ENCODE results near the gene SERINC2.
"Not testable (repeated sequence)": the region's sequence is repeated elsewhere in the genome, so short reads cannot be mapped to it uniquely, and the experiment has no call there.

The SERINC2 gene

DNA sequence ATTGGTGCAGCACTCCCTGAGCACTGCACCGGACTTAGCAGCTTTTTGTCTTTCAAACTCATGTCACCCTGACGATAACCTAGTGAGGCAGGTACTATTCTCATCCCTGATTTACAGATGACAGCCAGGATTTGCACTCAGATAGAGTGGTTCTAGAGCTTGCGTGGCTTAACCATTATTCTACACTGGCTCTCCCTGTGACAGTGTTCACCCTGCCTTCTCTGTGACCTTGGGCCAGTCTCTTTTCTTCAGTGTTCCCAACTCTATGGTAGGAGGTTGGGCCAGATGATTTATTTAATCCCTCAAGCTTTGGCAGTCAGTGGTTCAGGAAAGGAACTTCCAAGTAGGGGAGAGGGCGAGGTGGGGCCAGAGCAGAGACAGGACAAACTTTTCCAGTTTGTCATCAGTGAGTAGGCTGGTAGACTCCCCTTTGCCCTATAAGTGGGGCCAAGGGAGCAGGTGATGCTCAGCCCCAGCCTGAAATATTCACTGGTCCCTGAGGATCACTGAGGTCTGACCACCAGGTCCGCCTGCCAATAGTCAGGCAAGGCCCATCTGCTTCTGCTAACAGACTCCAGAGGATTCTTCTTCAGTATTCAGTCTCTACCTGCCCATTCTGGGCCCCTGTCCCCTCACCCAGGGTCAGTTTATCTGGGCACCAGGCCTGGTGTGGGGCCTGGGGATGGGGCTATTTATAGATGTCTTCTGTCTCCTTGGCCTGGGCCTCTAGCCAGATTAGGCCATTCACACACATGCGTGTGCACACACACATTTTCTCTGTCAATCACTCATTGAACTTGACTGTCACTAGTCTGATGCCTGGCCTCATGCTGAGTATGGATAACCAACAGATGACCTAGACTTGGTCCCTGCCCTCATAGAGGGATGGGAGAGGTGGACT lies 31.4 kb upstream of the SERINC2 start:
- no peak overlapping the region for H3K27ac ChIP-seq

DNA sequence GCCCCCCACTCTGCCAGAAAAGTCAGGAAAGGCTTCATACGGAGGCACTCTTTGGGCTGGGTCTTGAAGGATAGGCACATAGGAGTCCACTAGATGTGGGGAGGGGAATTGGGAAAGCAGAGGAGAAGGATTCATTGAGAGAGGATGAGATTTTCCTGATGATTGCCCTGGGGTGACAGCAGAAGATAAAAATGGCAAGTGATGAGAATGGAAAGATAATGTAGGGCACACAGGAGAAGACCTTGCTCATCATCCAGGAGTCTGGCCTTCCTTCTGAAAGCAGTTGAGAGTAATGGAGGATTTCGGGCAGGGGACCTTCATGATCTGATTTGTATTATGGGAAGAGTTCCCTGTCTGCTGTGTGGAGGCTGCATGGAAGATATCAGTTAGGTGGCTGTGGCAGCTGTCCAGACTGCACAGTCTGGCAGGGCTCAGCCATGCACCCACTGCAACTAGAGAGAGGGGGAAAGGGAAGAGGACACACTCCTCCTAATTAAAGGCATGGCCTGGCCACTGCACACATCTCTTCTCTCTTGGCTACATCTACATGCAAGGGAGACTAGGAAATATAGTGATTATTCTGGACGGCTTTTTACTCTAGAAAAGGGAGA lies 30.5 kb upstream of the SERINC2 start:
- H3K27ac ChIP-seq, result no peak overlapping the region
- no peak overlapping the region for H3K4me3 ChIP-seq

More for the DNA sequence above, 31.4 kb upstream of the SERINC2 start:
- H3K4me3 ChIP-seq, result no peak overlapping the region

DNA sequence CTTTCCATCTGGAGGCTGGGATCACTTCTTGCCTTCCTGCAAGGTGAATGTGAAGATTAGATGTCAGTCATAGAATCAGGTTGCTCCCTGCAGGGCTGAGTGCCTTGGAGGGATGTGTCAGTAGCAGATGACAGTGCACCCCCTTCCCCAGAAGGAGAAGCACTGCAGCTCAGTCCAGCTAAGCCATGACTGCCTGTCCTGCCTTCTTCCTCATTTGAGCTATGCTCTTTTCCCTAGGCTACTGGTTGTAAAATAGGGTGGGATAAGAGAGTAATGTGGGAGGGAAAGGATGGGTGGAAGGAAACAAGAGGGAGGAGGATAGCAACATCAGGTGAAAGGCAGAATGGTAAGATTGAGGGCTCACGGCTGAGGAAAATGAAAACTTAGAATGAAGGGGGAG lies 29.0 kb upstream of the SERINC2 start:
- no peak overlapping the region for H3K27ac ChIP-seq
- no peak overlapping the region for H3K4me3 ChIP-seq

DNA sequence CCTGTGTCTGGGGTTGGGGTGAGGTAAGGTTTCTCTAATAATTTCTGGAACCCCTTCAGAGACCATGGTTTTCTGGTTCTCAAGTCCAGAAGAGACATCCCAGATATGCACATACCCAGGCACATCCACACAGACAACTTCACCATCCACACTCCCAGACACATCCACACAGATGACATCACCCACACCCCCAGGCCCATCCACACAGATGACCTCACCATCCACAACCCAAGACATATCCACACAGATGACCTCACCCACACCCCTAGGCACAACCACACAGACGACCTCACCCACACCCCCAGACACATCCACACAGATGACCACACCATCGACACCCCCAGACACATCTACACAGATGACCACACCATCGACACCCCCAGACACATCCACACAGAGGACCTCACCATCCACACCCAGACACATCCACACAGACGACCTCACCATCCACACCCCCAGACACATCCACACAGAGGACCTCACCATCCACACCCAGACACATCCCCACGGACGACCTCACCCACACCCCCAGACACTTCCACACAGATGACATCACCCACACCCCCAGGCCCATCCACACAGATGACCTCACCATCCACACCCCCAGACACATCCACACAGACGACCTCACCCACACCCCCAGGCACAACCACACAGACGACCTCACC lies 26.3 kb upstream of the SERINC2 start:
- H3K4me3 ChIP-seq, H3K27ac ChIP-seq: not testable (repeated sequence)

DNA sequence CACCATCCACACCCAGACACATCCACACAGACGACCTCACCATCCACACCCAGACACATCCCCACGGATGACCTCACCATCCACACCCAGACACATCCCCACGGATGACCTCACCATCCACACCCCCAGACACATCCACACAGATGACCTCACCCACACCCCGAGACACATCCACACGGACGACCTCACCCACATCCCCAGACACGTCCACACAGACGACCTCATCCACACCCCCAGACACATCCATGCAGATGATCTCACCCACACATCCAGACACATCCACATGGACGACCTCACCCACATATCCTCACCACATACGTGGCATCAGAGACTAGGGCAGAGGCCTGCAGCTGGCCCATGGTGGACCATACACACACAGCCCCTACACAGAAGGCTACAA lies 25.4 kb upstream of the SERINC2 start:
- Histone ChIP-seq H3K4me3 (no peak overlapping the region), H3K27ac (no peak overlapping the region)

DNA sequence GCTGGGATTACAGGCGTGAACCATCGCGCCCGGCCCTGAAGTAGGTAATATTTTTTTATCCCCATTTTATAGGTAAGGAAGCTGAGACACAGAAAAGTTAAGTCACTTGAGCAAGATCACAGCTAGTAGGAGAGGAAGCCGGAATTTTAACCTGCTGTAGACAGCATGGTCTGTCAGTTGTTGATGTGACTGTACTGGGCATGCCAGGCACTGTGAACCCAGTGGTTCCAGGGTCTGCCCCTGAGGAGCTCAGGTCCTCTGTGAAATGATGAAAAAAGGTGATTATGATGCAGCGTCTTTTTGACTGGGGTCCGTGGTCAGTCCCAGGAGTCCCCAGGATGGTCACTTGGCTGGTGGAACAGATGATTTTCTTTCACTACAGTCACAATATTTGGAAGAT lies 23.4 kb upstream of the SERINC2 start:
- Histone ChIP-seq H3K27ac (no peak overlapping the region), H3K4me3 (no peak overlapping the region)

DNA sequence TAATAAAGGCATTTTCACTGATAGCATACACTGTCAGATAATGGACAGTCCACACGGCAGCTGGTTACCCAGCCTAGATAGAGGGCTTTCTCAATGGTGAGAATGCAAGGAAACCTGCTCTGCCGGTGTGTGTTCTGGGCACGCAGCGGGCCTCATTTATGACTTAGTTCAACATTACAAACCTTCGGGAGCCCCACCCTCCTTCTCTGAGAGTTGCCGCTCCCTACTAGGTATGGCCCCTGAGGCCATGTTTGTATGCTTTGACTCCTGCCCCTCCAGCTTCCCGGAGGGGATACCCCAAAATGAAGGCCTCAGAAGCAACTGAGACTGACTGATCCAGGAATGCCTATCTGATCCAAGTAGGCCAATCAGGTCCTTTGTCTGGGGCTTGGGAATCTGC lies 22.9 kb upstream of the SERINC2 start:
- no peak overlapping the region for H3K4me3 ChIP-seq
- H3K27ac ChIP-seq, result no peak overlapping the region

DNA sequence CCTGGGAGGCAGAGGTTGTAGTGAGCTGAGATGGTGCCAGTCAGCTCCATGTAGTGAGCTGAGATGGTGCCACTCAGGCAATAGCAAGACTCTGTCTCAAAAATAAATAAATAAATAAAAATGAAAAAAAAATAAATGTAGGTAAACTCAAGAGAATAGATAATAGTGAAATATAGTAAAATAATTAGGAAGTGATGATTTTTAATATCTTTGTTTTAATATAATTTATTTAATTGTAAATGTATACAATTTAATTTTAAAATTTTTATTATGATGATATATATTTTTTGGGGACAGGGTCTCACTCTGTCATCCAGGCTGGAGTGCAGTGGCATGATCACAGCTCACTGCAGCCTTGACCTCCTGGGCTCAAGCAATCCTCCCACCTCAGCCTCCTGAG lies 19.6 kb upstream of the SERINC2 start:
- no peak overlapping the region for H3K27ac ChIP-seq
- H3K4me3 ChIP-seq, result no peak overlapping the region

DNA sequence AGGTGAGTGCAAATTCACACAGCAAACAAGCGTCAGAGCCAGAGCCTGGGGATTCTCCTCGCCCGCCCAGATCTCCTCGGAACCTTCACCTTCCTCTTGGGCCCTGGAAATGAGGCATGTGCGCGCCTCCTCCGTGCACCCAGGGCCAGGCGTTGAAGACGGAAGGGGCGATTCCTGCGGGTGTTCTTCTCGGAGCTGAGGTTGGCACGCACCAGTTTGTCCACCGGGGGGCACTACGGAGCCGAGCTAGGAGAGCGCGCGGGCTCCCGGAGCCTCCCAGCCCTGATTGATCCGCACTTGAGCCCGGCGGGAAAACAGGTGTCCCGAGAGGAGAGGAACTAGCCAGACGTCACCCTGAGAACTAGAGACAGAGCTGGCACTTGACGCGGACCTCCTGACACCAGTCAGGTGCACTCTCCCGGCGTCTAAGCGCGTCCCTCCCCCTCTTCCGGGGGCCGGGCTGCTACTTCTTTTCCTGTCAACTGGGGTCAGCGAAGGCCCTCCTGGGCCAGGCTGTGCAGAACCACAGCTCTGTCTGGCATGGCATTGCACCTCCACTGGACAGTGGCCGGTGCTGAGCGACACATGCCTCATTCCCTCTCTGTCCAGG lies 18.3 kb upstream of the SERINC2 start:
- Histone ChIP-seq H3K4me3 (peak overlapping the region in 5 of 7 experiments; percentile 1 to 33 (median 15)), H3K27ac (no peak overlapping the region)

DNA sequence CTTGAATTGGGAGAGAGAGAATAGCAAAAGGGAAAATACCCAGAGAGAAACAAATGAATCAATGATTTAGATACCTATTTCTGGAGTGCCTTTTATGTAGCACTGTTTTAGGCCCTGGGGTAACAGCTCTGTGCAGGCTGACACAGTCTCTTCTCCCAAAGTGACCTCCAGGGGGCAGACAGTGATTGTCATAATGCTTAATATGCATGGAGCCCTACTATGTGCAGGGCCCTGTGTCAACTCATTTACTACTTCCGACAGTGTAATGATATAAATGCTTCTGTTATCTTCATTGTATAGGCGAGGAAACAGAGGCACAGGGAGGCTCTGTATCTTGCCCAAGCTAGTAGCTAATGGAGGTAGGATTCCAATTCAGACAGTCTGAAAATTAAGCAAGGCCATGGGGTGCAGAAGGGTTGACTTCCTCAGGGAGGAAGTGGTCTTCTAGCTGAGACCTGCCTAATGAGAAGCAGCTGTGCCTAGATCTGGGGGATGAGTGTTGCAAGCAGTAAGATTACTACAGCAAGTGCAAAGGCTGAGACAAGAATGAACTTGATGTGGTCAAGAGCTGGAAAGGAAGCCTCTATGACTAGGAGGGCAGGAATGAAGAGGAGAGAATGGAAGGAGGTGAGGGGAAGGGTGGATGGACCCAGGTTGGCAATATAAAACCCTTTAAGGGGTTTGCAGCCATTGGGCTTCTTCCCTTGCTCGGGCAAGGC lies 16.2 kb upstream of the SERINC2 start:
- Histone ChIP-seq H3K27ac (no peak overlapping the region), H3K4me3 (no peak overlapping the region)

DNA sequence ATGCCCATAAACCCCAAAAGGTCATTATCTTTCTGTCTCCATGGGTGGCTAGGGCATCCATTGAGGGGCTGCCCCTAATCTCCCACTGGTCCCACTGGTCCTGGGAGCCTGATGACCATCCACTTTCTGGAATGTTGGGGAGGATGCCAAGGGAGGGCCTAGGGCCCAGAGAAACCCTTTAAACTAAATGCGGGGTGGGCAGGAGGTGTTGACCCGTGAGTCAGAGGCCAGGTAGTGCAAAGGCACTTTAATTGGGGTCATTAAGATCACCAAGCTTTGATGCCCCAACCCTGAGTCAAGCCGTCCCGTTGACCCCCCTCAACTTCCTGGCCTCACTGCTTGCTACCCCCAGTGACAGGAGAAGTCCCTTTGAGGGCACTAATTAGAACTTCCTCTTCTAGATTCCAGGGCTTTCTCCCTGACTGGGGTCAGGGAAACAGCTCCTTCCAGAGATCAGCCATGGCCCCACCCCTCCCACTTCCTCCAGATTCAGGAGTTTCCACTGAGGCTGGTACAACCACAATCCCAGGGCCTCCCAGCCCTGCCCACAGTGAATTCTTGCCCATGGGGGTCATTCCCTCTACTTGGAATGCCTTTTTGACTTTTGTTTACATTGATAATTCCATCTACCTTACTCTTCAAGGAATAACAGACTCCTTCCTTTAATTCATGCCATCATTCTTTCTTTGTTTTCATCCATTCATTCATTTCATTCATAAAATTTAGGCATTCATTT lies 15.5 kb upstream of the SERINC2 start:
- Histone ChIP-seq H3K4me3 (no peak overlapping the region), H3K27ac (no peak overlapping the region)

DNA sequence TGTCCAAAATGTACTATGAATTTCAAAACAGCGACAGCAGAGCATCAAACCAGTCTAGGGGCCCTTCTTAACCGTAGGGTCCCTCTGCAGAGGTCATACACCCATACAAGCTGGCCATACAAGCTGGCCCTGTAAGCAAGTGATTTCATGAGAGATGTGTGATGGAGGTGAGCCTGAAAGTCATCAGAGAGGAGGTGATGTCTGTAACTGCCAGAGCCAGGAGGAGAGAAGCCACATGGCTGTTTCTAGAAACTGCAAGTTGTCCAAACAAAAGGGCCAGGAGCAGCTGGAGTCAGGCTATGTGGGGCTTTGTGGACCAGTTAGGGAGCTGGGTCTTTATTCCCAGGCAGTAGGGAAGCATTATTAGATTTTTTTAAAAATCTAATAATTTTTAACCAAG lies 14.8 kb upstream of the SERINC2 start:
- H3K27ac ChIP-seq, result no peak overlapping the region
- H3K4me3 ChIP-seq, result no peak overlapping the region

DNA sequence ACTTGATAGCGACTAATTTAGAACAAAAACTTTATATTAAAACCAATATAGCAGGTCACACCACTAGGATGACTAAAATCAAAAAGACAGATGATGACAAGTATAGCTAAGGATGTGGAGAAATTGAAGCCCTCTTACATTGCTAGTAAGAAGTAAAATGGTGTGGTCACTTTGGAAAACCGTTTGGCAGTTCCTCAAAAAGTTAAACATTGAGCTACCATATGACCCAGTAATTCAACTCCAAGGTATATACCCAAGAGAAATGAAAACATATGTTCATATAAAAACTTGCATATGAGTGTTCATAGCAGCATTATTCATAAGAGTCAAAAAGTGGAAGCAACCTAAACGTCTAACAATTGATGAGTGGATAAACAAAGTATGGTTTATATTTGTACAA lies 13.0 kb upstream of the SERINC2 start:
- Histone ChIP-seq H3K27ac (no peak overlapping the region), H3K4me3 (no peak overlapping the region)

DNA sequence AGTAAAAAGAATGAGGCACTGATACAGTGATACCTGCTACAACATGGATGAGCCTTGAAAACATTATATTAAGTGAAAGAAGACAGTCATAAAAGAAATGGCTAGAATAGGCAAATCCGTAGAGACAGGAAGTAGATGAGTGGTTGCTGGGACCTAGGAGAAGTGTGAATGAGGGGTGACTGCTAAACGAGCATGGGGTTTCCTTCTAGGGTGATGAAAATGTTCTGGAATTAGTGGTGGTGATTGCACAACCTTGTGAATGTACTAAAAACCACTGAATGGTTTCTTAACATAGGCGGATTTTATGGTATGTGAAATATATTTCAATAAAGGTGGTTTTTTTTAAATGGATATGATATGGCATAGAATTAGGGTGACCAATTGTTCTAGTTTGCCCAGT lies 12.6 kb upstream of the SERINC2 start:
- H3K4me3 ChIP-seq, result no peak overlapping the region
- H3K27ac ChIP-seq, result no peak overlapping the region

DNA sequence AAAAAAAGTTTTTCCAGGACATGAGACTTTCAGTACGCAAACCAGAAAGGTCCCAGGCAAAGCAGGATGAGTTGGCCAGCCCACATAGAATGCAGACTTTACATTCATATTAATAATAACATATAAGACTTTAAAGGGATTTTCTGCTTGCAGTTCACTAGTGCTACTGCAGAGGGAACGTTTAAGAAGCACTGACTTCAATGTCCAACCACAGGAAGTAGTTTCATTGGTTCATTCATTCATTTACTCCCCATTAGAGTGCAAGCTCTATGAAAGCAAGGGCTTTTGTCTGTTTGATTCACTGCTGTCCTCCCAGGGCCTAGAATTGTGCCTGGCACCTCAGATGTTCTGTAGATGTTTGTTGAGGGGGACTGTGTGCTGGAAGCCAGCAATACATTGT lies 11.8 kb upstream of the SERINC2 start:
- Histone ChIP-seq H3K27ac (no peak overlapping the region), H3K4me3 (no peak overlapping the region)

DNA sequence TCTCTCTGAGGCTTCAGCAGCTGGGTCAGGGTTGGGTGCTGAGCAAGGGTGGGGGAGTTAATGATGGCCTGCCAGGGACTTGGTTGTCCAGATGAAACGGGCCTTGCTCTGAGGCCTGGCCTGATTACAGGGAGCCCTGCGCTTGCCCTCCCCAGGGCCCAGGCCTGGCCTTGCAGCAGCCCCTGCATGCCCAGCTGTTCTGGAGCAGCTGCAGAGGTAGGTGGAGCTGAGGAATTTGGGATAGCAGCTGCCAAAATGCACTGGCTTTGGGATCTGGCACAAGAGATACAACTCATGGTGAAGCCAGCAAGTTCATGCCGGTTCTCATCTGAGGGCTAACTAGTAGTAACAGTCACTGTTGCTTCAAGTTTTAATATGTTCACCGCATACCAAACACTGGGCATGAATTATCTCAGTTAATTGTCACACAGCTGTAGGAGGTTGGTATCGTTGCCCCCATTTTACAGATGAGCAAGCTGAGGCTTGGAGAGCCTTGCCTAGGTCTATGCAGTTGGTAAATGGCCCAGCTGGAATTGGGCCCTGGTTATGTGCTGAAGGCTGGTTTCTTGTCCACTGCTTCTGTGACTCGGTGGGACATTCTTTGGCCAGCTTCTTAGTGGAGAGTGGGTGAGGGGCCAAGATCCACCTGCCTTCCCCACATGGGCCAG lies 7.3 kb upstream of the SERINC2 start:
- H3K4me3 ChIP-seq, result no peak overlapping the region
- H3K27ac ChIP-seq, result no peak overlapping the region

DNA sequence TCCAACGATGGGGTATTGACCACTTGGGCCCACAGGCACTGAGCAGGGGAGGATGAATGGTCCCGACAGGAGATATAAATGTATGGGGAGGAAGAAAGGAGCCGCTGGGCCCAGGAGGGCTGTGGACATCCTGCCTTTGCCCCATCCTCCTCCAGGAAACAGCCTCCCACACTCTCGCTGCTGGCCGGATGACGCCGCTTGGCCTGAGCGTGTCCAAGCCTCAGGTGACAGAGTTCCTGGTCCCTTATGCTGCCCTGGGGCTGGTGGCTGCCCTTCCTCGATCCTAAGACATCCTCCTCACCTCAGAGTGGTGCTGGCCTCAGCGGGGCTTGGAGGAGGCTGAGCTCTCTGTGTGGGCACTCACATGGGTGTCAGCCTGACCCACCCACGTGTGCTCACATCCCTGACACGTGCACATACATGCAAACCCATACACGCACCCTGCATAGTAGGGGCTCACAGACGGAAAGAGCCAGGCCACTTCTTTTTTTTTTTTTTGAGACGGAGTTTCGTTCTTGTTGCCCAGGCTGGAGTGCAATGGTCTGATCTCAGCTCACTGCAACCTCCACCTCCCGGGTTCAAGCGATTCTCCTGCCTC lies 5.9 kb upstream of the SERINC2 start:
- no peak overlapping the region for H3K4me3 ChIP-seq

DNA sequence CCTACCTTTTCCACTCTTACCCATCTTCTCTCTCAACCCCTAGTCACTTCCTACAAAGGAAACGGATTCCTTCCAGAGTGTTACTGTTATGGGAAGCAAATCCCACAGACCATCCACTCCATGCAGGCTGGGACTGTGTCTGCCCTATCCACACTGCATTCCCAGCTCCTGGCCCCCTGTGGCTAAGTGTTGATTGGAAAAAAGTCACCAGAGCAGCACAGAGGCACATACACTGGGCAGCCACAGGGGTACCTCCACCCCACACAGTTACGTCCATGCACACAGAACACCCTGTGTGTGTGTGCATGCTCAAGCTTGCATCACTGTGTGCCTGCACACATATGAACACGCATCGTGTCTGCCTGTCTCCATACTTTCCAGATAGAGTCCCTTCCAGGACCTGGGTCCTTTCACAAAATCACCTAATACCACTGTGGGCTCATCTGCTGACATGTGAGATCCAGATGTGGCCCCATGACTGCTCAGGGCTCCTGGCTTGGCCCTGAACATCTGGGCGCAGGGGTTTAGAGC lies 4.2 kb upstream of the SERINC2 start:
- Histone ChIP-seq H3K4me3 (no peak overlapping the region), H3K27ac (no peak overlapping the region)

More for the DNA sequence above, 5.9 kb upstream of the SERINC2 start:
- no peak overlapping the region for H3K27ac ChIP-seq

All from skin epidermis (tissue), 12 donors.